Femur (tissue), 1 donor: ENCODE results near the gene STPG1.

Experiments
- DNase-seq: peaks from one replicate; pipeline ENCODE4 v3.0.0-alpha.2; 2017

Gene STPG1

GRCh38 chr1:24339996-24340395 is 73.6 kb downstream of the STPG1 start:
- DNase-seq, result no peak

GRCh38 chr1:24338447-24338846 is 75.1 kb downstream of the STPG1 start:
- no peak for DNase-seq

GRCh38 chr1:24337455-24337854 is 76.1 kb downstream of the STPG1 start:
- DNase-seq, result no peak

GRCh38 chr1:24336075-24336474 is 77.5 kb downstream of the STPG1 start:
- no peak for DNase-seq

- no peak for DNase-seq
These were observed 81.5 kb downstream of the STPG1 start for GRCh38 chr1:24331961-24332673.

GRCh38 chr1:24329797-24330543 is 83.6 kb downstream of the STPG1 start:
- DNase-seq, result no peak

GRCh38 chr1:24329331-24329730 is 84.3 kb downstream of the STPG1 start:
- no peak for DNase-seq

- DNase-seq, result no peak
These were observed 85.7 kb downstream of the STPG1 start for GRCh38 chr1:24327891-24328290.

GRCh38 chr1:24327486-24327885 is 86.1 kb downstream of the STPG1 start:
- no peak for DNase-seq

GRCh38 chr1:24325587-24326449 is 87.8 kb downstream of the STPG1 start:
- no peak for DNase-seq

GRCh38 chr1:24324903-24325302 is 88.7 kb downstream of the STPG1 start:
- no peak for DNase-seq

GRCh38 chr1:24323281-24323680 is 90.3 kb downstream of the STPG1 start:
- DNase-seq, result no peak

- DNase-seq, result no peak
These were observed 91.0 kb downstream of the STPG1 start for GRCh38 chr1:24322470-24323177.

GRCh38 chr1:24321697-24322469 is 91.7 kb downstream of the STPG1 start:
- DNase-seq, result peak; percentile 86

- DNase-seq, result no peak
These were observed 92.5 kb downstream of the STPG1 start for GRCh38 chr1:24321126-24321525.

- DNase-seq, result no peak
These were observed 93.6 kb downstream of the STPG1 start for GRCh38 chr1:24319962-24320361.

GRCh38 chr1:24319312-24319863 is 94.2 kb downstream of the STPG1 start, which contains the start of gene GRHL3:
TSS of gene GRHL3 (plus strand) at chr1:24319357. CDS start at chr1:24319552, 195 bp downstream.
- no peak for DNase-seq

GRCh38 chr1:24318615-24319311 is 94.8 kb downstream of the STPG1 start:
- no peak for DNase-seq

GRCh38 chr1:24317956-24318614 is 95.5 kb downstream of the STPG1 start:
- DNase-seq, result peak; percentile 64

- no peak for DNase-seq
These were observed 96.5 kb downstream of the STPG1 start for GRCh38 chr1:24317081-24317480.
